ENCODE measurements around the gene NUP37. TPM values are rescaled to one million over a fixed set of nuclear protein-coding genes. Genes with fewer than 3 reads are reported as not detected.

Gene NUP37
- total and polyA plus RNA-seq, 2 experiments from 2014 or later: 68.7 to 79.4 TPM

Other genes starting within 250 kb of the NUP37 start
- 5.4 and 5.7 TPM in 2 replicates for gene DRAM1, start 242.5 kb downstream of the NUP37 start, total RNA-seq (2014; rRNA removed; shearing (Covaris generic))
- 8.5 and 8.6 TPM in 2 replicates for gene DRAM1, start 242.5 kb downstream of the NUP37 start, polyA plus RNA-seq (2016; fragmentation: Nextera tagmentation; extraction: Ambion mirVana)
- 6.6 and 7.5 TPM in 2 replicates for gene WASHC3, start 58.1 kb downstream of the NUP37 start, total RNA-seq (2014; rRNA removed; shearing (Covaris generic))
- 18.4 and 24.6 TPM in 2 replicates for gene WASHC3, start 58.1 kb downstream of the NUP37 start, polyA plus RNA-seq (2016; fragmentation: Nextera tagmentation; extraction: Ambion mirVana)
- gene PARPBP, start 69 bp upstream of the NUP37 start, total RNA-seq (2014; rRNA removed; shearing (Covaris generic)): 44.6 and 44.8 TPM in 2 replicates
- 31.7 and 37.3 TPM in 2 replicates for gene PARPBP, start 69 bp upstream of the NUP37 start, polyA plus RNA-seq (2016; fragmentation: Nextera tagmentation; extraction: Ambion mirVana)
- not detected in 2 replicates for gene PMCH, start 77.7 kb upstream of the NUP37 start, total RNA-seq (2014; rRNA removed; shearing (Covaris generic))
- 0.64 and 1.1 TPM in 2 replicates for gene PMCH, start 77.7 kb upstream of the NUP37 start, polyA plus RNA-seq (2016; fragmentation: Nextera tagmentation; extraction: Ambion mirVana)